Measurements from ENCODE around the gene ATP4B.
A peak's percentile ranks its signal among the peaks of the same experiment; 100 is the strongest.
"Not testable (repeated sequence)": the region's sequence is repeated elsewhere in the genome, so short reads cannot be mapped to it uniquely, and the experiment has no call there.

The ATP4B gene

DNA sequence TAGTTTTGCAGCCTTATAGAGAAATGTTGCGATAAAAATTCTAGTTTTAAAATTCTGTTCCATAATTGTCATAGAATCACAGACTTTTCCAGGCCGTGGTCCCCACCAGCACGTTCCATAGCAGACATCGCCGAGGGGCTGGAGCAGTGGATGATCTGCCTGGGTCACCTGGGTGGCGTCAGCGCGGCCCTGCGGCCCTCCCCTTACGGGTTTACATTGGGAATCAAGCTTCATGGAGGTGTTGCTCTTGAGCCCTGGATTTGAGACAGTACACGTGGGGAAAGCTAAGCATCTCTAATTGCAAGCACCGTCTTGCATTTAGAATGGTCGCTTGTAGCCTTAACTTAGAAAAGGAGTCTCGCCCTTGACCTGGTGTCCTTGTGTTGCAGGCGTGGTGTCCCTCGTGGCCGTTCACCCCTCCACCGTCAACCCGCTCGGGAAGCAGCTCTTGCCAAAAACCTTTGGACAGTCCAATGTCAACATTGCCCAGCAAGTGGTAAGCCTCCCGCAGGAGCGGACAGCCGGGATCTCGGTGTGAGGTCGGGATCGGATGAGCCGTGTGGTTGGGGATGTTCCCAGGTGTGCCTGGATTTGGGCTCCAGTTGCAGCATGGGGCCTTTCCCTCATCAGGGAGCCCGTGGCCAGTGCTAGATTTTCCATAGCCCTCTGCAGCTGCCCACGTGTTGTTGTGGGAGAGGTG is 35.1 kb downstream of the ATP4B start:
- no peak for DNase-seq

DNA sequence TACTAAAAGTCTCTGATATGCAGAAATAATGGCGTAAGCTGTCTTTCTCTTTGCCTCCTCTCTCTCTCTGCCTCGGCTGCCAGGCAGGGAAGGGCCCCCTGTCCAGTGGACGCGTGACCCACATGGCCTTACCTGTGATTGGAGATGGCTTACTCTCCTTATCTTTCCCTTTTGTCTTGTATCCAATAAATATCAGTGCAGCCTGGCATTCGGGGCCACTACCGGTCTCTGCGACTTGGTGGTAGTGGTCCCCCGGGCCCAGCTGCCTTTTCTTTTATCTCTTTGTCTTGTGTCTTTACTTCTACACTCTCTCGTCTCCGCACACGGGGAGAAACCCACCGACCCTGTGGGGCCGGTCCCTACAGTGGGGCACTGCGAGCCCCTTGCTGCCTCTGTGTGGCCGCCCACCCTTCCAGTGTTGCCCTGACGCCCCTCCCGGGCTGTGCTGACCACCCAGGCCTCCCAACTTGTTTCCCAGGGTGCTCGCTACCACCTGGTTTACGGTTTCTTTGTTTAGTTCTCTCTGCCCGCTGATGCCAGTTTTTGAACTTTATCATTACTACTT is 35.9 kb downstream of the ATP4B start:
- not testable (repeated sequence) for DNase-seq

DNA sequence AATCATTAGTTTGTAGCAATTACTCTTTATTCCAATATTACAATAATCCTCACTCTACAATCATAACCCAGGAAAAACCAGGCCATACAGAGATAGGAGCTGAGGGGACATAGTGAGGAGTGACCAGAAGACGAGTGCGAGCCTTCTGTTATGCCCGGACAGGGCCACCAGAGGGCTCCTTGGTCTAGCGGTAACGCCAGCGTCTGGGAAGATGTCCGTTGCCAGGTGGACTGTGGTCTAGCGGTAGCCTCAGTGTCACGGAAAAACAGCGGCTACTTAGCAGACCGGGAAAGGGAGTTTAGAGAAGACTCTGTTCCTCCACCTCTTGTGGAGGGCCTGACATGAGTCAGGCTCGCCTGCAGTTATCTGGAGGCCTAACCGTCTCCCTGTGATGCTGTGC is 36.5 kb downstream of the ATP4B start:
- DNase-seq = not testable (repeated sequence)

DNA sequence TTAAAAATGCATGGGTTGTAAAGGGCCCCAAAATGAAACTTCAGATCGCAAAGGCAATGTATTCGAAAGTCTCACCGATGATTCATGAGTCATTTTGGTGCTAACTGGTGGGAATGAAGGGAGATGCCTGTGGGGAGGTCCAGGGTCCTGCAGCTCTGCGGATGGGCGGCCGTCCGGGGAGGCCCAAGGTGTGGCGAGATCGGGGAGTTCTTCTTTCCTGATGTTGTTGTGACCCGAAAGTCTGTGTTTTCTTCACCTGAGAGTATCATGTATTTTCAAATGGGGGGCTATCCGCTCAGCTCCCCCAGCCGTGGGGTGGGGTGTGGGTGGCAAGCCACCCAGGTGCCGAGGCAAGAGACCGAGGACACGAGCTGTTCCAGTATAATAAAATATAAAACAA is 37.0 kb downstream of the ATP4B start:
- no peak for DNase-seq

DNA sequence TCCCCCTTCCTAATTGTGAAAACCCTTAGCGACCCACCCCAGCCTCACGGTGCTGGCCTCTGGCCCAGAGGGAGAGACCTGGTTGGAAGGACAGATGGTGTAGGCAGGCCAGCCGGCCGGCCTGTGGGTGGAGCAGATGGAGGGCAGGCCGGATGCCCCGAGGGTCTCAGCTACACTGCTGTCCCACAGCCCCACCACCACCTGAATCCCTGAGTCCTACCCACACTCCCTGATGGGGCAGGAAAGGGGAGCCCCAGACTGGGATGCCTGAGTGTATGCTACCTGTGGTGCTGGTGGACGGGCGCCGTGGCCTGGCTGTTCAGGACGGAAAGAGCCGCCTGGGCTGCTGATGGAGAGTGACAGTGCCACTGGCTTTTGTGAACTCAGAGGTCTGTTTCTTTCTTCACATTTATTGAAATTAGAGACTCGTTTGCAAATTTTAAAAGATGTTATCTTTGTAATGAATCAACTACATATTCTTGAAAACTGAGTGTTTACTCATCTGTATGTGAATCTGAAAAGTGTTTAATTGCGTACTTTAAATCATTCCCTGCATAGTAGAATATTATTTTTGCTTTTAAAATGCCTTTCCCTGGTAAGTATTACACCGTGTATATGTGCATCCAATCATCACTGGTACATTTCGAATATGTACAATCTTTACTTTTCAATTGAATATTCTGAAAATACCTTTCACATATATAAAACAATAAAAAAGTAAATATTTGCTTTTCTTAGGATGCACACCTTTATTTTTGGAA is 37.8 kb downstream of the ATP4B start:
- DNase-seq = no peak

DNA sequence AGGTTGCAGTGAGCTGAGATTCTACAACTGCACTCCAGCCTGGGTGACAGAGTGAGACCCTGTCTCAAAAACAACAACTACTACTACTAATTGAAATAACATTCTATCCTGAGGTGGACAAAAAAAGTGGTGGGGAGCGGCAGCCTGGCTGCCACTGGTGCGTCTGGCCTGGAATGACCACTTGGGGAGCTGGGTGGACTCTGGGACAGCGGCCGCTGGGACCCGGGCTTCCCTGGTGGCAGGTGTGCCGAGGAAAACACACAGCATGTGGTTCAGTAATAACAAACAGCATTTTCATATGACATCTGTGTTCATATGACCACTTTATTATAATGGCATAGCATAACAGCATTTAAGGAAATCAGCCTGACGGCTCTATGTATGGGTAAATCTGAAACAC is 39.5 kb downstream of the ATP4B start:
- no peak for DNase-seq

DNA sequence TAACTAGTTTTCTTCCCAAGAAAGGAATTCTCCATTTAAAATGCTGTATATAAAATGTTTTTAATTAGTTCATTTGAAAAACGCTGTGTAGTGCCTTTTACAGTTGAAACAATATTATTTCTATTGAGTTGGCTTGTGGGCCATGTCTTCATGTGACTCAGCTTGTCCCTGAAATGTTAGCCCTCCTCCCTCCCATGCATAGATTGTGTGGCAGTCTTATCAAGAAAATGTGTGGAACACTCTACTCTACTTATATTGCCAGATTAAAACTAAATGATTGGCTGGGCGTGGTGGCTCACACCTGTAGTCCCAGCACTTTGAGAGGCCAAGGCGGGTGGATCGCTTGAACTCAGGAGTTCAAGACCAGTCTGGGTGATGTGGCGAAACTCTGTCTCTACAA is 40.0 kb downstream of the ATP4B start:
- DNase-seq = no peak

DNA sequence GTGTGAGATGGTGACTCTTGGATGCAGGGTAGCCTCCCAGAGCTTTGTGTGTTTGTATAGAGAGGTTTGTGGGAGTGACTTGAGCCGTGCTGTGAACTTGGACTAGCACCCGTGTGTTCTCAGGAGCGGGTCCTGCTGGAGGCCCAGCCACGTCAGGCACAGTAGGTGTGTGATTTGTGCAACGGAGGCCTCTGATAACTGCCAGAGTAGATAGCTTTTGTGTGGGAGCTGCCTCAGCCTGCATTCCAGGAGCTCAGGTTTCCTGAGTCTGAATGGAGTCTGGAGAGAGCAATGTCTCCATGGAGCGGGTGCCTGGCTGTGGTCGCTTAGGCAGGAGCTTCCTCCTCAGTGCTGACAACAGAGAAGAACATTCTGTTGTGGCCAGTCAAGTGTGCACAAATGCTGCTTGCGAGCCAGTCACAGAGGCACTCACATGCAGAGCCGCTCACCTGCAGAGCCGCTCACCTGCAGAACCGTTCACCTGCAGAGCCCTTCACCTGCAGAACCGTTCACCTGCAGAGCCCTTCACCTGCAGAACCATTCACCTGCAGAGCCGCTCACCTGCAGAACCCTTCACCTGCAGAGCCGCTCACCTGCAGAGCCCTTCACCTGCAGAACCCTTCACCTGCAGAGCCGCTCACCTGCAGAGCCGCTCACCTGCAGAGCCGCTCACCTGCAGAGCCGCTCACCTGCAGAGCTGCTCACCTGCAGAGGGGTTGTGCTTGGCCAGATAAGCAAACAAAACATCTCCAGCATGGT is 40.8 kb downstream of the ATP4B start:
- DNase-seq = peak; percentile 42

DNA sequence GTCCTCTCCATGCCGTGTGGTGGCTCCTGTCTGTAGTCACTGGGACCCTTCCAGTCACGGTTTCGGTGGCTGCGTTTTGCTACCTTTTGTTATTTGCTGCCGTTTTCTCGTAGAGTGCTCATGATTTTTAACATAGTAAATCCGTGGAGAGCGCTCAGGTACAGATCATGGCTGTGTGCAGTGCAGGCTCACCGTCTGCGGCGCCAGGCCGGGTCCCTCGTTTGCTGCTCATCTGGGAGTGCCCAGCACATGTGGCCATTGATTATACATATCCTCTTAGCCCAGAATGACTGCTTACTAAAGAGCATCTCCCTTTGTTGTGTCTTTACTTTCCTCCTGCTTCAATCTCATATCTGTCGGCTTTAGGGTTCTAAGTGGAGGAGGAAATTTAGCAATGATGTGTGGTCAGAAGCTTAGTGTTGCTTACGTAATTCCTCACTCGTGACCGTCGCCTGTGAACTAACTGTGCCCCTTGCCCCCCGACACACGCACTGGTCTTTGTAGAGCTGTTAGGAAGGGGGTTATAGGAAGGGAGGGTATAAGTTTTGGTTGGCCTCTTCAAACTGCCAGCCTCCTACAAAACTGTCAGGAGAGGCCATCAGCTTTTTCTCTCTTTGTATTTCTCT is 41.6 kb downstream of the ATP4B start:
- no peak for DNase-seq

DNA sequence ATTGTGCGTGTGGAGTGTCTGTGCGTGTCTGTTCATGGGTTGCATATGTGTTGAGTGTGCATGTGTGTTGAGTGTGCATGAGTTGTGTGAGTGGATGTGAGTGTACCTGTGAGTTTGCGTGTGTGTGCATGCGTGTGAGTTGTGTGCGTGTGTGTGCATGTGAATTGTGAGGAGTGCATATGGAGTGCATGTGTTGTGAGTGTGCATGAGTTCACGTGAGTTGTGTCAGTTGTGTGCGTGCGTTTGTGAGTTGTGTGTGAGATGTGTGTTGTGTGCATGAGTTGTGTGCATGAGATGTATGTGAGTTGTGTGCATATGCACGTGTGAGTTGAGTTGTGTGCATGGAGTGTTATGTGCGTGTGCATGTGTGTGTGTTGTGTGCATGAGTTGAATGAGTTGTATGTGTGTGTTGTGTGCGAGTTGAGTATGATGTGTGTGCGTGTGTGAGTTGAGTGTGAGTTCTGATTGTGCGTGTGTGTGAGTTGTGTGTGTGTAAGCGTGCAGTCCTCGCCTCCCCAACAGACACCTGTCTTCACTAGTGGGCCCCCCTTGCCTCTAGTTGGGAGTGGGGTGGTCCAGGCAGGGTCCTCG is 44.1 kb downstream of the ATP4B start:
- no peak for DNase-seq

DNA sequence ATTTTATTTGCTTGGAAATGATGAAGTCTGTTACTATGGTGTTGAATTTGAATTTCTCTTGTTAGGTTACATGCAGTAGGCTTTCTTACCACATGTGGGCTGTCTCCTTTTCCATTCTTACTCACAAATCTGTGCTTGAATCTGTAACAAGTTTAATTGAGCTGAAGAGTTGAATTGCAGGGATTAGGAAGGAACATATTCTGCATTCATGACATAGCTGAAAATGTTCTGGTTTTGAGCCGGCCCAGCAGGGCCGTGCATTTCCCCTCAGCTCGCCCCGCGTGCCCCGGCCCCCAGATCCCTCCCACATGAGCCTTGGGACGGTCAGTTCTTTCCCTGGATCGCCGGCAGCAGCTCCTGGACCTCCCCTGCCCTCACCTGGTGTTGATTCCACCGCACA is 45.4 kb downstream of the ATP4B start:
- no peak for DNase-seq

DNA sequence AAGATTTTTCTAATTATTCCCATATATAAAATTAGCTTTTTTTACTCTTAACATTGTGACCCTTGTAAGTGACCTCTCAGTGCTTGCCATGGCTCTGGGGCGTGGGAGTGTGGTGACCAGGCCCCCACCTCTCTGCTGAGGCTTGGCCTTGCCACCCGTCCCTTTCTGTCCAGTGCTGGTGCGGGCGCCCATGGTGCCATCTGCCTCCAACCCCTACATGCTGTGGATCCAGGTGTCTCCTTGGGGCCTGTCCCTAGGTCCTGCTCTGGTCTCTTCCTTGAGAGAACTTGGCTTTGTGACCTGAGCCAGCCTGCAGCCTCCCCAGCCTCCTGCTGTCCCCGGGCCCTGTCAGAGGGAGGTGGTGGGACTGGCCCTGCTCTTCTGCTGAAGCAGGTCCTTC is 46.0 kb downstream of the ATP4B start:
- DNase-seq = no peak

DNA sequence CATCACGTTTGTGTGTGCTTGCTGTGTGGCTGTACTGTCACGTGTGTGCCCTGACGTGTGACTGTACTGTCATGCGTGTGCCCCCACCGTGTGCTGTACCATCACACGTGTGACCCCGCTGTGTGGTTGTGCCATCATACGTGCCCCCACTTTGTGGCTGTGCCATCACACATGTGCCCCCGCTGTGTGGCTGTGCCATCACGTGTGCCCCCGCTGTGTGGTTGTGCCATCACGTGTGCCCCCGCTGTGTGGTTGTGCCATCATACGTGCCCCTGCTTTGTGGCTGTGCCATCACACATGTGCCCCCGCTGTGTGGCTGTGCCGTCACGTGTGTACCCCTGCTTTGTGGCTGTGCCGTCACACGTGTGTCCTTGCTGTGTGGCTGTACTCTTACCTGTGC is 47.7 kb downstream of the ATP4B start:
- no peak for DNase-seq

DNA sequence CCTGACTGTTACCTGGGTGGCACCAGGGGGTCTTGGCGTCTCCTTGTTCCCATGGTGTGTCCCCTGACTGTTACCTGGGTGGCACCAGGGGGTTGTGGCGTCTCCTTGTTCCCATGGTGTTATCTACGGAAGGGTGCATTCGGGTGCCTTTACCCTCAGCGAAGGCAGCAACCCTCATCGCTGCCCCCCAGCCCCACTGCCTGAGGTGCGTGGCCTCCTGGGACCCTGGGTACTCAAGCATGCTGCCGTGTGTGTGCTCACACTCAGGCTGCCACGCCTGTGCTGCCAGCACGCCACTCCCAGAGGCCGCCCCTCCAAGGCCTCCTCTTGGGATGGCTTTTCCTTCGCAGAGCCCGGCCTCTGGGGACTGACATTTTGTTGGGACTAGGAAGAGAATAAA is 48.4 kb downstream of the ATP4B start:
- no peak for DNase-seq

DNA sequence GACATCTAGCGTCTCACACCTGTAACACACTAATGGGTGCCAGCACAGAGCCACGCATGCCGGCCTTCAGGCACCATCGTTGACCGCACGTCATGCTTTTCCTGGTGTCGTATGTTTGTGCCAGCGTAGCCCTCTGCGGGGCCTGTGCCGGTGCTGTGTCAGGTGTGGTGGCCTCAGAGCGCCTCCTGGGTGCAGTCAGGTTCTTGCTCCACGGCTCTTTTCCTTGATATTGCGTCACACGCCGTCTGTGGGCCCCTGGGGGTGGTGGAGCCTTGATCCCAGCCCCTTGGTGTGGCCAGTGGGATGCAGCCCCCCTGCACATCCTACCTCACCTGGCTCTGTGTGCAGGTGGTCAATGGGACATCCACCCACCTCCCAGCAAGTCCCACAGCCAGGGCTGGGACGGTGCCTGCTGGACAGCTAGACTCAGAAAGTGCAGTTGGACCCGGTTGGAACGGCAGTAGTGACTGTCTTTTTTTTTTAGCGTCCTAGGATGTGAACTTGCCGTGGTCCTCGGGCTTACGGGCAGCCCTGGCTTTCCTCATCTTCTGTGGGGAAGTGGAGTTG is 48.9 kb downstream of the ATP4B start:
- DNase-seq = no peak

DNA sequence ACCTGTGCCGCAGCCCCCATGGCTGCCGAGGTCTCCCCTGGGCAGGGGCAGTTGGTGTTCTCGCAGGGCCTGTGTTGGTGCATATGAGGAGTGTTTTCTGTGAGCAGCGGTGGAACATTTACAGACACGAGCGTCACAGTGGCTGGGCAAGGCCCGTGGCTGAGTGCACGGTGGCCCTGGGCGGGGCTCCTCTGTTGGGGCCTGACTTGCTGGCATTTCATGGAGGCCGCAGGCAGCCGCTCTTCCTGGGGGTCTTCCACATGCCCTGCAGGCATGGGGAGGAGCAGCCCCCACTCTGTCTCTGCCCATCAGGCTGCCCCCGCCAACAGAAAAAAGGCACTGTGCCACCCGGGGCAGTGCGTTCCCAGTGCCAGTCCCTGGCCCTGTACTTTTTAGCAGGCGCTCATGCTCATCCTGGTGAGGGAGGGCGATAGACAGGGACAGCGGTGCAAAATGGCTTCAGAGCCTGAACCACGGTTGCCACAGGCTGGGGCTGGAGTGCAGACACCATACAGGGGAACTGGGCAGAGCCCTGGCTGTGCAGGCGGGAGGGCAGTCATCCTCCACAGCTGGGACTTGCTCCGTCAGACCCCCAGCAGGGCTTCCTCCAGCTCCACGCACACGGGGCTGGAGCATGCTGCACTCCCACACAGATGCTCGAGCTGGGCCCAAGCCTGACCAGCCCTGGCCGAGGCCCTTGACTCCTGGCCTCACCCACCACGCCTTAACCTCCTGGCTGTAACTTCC is 49.9 kb downstream of the ATP4B start:
- DNase-seq = no peak

DNA sequence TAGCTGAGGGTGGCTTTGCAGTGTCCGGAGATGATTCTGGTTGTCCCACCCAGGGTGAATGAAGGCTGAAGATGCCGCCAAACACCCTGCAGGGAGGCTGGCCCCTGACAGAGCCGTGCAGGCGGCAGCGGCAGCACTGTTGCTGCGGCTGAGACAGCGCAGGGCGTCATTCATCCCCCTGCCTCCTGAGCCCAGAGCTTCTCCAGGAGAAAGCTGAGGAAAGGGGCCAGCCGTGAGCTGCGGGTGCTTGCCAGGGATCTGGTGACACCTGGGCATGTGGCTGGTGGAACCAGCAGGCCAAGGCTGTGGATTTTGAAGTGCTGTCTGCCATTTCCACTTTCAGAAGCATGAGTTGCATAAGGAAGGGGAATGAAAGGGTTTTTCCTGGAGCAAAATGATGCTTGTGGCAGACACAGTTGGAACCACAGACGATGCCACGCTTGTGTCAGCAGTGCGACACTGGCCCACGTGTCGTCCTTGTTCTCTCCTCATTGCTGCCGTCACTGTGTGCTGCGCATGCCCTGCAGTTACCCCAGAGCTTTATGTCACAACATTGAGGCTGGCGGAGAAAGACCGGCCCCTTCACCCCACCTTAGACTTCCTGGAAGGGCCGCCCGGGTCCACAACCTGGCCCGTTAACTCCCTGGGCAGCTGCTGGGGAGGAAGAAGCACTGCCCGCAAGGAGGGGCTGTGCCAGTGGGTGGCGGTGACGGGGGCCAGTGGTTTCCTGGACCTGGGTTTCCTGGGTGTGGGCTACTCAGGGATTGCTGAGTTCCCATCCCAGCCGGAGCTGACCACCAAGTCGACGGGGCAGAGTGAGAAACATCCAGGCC is 50.7 kb downstream of the ATP4B start:
- no peak for DNase-seq

DNA sequence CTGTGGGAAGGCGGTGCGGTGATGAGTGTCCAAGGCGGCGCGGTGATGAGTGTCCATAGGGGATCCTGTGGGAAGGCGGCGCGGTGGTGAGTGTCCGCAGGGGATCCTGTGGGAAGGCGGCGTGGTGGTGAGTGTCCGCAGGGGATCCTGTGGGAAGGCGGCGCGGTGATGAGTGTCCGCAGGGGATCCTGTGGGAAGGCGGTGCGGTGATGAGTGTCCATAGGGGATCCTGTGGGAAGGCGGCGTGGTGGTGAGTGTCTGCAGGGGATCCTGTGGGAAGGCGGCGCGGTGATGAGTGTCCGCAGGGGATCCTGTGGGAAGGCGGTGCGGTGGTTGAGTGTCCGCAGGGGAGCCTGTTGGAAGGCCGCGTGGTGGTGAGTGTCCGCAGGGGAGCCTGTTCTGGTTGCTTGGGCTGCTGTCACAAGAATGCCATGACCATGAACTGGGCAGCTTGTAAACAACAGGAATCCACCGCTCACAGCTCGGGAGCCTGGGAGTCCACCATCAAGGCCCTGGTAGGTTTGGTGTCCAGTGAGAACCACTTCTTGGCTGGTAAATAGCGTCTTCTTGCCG is 52.0 kb downstream of the ATP4B start:
- DNase-seq = no peak

DNA sequence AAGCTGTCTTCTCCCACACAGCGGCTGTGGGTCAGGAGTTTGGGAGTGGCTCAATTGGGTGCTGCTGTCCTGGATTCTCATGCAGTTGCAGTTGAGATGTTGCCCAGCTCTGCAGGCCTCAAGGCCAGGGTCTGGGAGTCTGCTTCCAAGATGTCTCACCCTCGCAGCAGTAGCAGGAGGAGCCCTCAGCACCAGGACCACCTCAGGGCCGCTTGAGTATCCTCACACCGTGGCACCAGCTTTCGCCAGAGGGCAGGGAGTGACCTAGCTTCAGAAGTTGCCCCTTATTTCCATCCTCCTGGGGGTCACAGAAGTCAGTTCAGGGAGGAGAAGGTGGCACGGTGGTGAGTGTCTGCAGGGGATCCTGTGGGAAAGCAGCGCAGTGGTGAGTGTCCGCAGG is 52.5 kb downstream of the ATP4B start:
- DNase-seq = no peak

DNA sequence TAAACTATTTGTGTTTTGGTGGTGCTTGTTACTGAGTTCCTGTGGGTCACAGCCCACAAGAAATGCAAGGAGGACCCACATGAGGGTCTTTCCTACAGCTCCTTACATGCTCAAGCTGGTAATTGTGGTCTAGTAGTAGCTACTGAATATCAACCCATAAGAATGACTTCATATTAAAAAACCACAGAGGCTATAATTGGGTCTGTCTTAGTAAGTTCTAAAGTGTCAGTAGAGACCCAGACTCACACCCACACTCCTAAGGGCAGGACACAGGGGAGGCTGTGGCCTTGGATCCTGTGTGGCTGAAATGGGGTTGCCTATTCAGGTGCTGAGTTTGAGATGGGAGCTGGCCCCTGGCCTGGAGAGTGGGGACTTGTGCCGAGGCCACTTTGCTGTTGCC is 53.8 kb downstream of the ATP4B start:
- no peak for DNase-seq
